PC-9 (cell line): ENCODE results near the gene CSNK1D. TPM values are rescaled to one million over a fixed set of nuclear protein-coding genes. Genes with fewer than 3 reads are reported as not detected.

Experiments
- BruUV-seq: library from RNA; stranded (reverse); fragments of 400-500 nt; replicated peaks from 2 replicates; lab custom pipeline; 2021; lab: Mats Ljungman, UMichigan
- CTCF ChIA-PET: fragments of 300-600 bp; sonication (Branson Sonifier 250); formaldehyde crosslinking; loops from one replicate; lab custom pipeline; 2022; ENCODE audit warnings: antibody characterized with exemption; lab: Charles Lee
- POLR2A ChIA-PET: fragments of 300-600 bp; sonication (Branson Sonifier 250); formaldehyde crosslinking; loops from one replicate; lab custom pipeline; 2022; ENCODE audit warnings: antibody characterized with exemption; ENCODE audit not compliant: unreplicated experiment; lab: Charles Lee
- DNase-seq, 2 experiments: peaks; one replicate each; pipeline versions ENCODE4 v3.0.0 to v3.0.0-alpha.2; 2015 to 2022; ENCODE audit warnings: mixed read lengths in 1 of 2
- H2AFZ ChIP-seq: fragments of 200-600 bp; sonication (generic); 2 replicates; pipeline ENCODE4 v1.8.1; 2017; ENCODE audit warnings: antibody characterized with exemption
- H3F3A ChIP-seq: fragments of 200-600 bp; sonication (generic); 2 replicates; pipeline ENCODE4 v1.8.1; 2017; ENCODE audit warnings: antibody characterized with exemption, mild to moderate bottlenecking, low read depth; ENCODE audit not compliant: insufficient read depth
- H3K27ac ChIP-seq: fragments of 200-600 bp; sonication (generic); 2 replicates; pipeline ENCODE4 v1.6.1; 2016; ENCODE audit warnings: mixed run types
- H3K27me3 ChIP-seq: fragments of 200-600 bp; sonication (generic); 2 replicates; pipeline ENCODE4 v1.6.1; 2016; ENCODE audit warnings: low read depth, mixed run types; ENCODE audit not compliant: insufficient read depth
- H3K36me3 ChIP-seq: fragments of 200-600 bp; sonication (generic); 2 replicates; pipeline ENCODE4 v1.6.1; 2016; ENCODE audit warnings: low read depth, mixed run types
- H3K4me1 ChIP-seq: fragments of 200-600 bp; sonication (generic); replicated peaks from 2 replicates; pipeline ENCODE4 v1.6.1; 2016; ENCODE audit warnings: mixed run types; ENCODE audit not compliant: insufficient read depth
- H3K4me2 ChIP-seq: fragments of 200-600 bp; sonication (generic); 2 replicates; pipeline ENCODE4 v1.6.1; 2017; ENCODE audit warnings: mixed run types
- H3K4me3 ChIP-seq: fragments of 200-600 bp; sonication (generic); 2 replicates; pipeline ENCODE4 v1.6.1; 2016; ENCODE audit warnings: mixed run types
- H3K79me2 ChIP-seq: fragments of 200-600 bp; sonication (generic); 2 replicates; pipeline ENCODE4 v1.6.1; 2017; ENCODE audit warnings: low read depth, mixed run types
- H3K9me2 ChIP-seq: fragments of 200-600 bp; sonication (generic); 2 replicates; pipeline ENCODE4 v1.8.1; 2017; ENCODE audit warnings: mild to moderate bottlenecking; ENCODE audit not compliant: insufficient read depth
- H3K9me3 ChIP-seq: fragments of 200-600 bp; sonication (generic); 2 replicates; pipeline ENCODE4 v1.8.1; 2016; ENCODE audit warnings: low read depth; ENCODE audit not compliant: insufficient read depth
- H4K20me1 ChIP-seq: fragments of 200-600 bp; sonication (generic); 2 replicates; pipeline ENCODE4 v1.8.1; 2017; ENCODE audit not compliant: insufficient read depth
- EZH2 ChIP-seq: fragments of 200-600 bp; sonication (generic); IDR thresholded peaks from 2 replicates; pipeline ENCODE4 v1.8.0; 2017; ENCODE audit warnings: antibody characterized with exemption, low read depth
- intact Hi-C: fragments of 100-400 bp; cut with micrococcal nuclease; formaldehyde crosslinking; loops from one replicate; pipeline ENCODE4 v1.10.0; 2022; ENCODE audit not compliant: unreplicated experiment
- total RNA-seq: library from RNA; stranded (reverse); gene quantifications from 2 replicates; pipeline ENCODE4 v1.2.3, GENCODE V29; 2021
- TF ChIP-seq, protein P1 (sequence below): fragments of 200-600 bp; sonication (generic); conservative IDR thresholded peaks from 2 replicates; pipeline ENCODE4 v1.6.1; 2017; ENCODE audit warnings: mixed run types, antibody characterized with exemption, mild to moderate bottlenecking, moderate library complexity

The CSNK1D gene
- total RNA-seq, 1 experiment from 2014 or later, result 181 TPM

GRCh38 chr17:82302991-82303943, 29.8 kb upstream of the CSNK1D start:
- Histone ChIP-seq H3K9me2 (no peaks in the 10 kb centered on the region), H2AFZ (no peak overlapping the region), H3K4me3 (no peak overlapping the region), H3K79me2 (no peaks in the 10 kb centered on the region), H3K27me3 (no peaks in the 10 kb centered on the region; the same call in 1 of the 2 replicates), H3K4me1 (peaks cover 7% of the 10 kb centered on the region; the same call in 1 of the 2 replicates), H3K27ac (no peak overlapping the region), H3F3A (peaks cover 4% of the 10 kb centered on the region; the same call in 1 of the 2 replicates), H3K36me3 (no peaks in the 10 kb centered on the region), H4K20me1 (no peaks in the 10 kb centered on the region), H3K4me2 (no peak overlapping the region), H3K9me3 (no peaks in the 10 kb centered on the region)
- no TSS peak for BruUV-seq
- no peak for TF ChIP-seq EZH2
- TF ChIP-seq, protein P1, sequence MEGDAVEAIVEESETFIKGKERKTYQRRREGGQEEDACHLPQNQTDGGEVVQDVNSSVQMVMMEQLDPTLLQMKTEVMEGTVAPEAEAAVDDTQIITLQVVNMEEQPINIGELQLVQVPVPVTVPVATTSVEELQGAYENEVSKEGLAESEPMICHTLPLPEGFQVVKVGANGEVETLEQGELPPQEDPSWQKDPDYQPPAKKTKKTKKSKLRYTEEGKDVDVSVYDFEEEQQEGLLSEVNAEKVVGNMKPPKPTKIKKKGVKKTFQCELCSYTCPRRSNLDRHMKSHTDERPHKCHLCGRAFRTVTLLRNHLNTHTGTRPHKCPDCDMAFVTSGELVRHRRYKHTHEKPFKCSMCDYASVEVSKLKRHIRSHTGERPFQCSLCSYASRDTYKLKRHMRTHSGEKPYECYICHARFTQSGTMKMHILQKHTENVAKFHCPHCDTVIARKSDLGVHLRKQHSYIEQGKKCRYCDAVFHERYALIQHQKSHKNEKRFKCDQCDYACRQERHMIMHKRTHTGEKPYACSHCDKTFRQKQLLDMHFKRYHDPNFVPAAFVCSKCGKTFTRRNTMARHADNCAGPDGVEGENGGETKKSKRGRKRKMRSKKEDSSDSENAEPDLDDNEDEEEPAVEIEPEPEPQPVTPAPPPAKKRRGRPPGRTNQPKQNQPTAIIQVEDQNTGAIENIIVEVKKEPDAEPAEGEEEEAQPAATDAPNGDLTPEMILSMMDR, result no peak
- no peak for DNase-seq
- intact Hi-C loops, result no loop called here
- ChIA-PET POLR2A (interaction anchor here (0.6 kb wide), 1 partner anchor 47 kb away, joined by 3 read pairs; no protein-coding TSS in a partner anchor), CTCF (no interaction called here)

GRCh38 chr17:82302568-82302963, 29.1 kb upstream of the CSNK1D start:
- Histone ChIP-seq H3F3A (peaks cover 11% of the 10 kb centered on the region; the same call in 1 of the 2 replicates), H3K27me3 (no peaks in the 10 kb centered on the region), H3K9me3 (no peaks in the 10 kb centered on the region), H3K4me3 (no peak overlapping the region), H3K9me2 (no peaks in the 10 kb centered on the region), H3K79me2 (no peaks in the 10 kb centered on the region), H3K36me3 (no peaks in the 10 kb centered on the region), H4K20me1 (no peaks in the 10 kb centered on the region), H3K4me1 (peaks cover 8% of the 10 kb centered on the region; the same call in 1 of the 2 replicates), H2AFZ (no peak overlapping the region), H3K27ac (no peak overlapping the region), H3K4me2 (no peak overlapping the region)
- DNase-seq, result no peak
- CTCF ChIA-PET, result no interaction called here
- intact Hi-C loops, result no loop called here
- POLR2A ChIA-PET, result no interaction called here
- BruUV-seq, result no TSS peak
- TF ChIP-seq, protein P1, result no peak
- no peak for TF ChIP-seq EZH2

DNA sequence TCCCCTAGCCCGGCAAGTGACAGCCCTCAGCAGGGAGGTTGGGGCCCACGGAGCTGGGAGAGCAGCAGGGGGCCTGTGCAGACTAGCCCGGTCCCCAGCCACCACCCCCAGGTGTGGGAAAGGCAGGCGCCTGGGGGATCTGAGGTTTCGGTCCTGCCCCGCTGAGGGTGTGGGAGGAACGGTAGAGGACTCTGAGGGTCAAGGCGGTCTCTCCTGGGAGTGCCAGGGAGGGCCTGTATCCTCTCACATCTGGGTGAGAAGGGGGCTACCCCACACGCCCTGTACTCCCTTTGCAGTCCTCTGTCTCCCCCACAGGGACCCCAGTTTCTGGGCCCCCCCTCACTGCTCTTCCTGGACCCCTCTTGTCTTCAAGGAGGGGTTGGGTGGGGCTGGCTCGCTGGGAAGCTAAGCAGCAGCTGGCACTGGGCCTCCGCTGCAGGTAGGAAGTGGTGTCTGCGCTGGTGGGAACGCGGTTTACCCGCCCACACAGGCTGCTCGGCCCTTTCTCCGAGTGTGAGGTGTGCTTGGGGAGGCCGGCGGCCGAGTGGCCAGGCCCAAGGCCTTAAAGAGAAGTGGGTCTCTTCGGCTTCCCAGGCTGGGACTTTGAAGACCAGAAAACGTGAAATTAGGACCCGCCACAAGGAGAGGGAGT, 28.5 kb upstream of the CSNK1D start:
- TF ChIP-seq, protein P1, result no peak
- TF ChIP-seq EZH2, result no peak
- Histone ChIP-seq H3K36me3 (no peaks in the 10 kb centered on the region), H3K79me2 (no peaks in the 10 kb centered on the region), H2AFZ (no peak overlapping the region), H3K27me3 (no peaks in the 10 kb centered on the region), H3F3A (peaks cover 16% of the 10 kb centered on the region), H3K4me3 (no peak overlapping the region), H3K27ac (no peak overlapping the region), H3K9me2 (no peaks in the 10 kb centered on the region), H3K4me2 (no peak overlapping the region), H3K9me3 (no peaks in the 10 kb centered on the region), H4K20me1 (no peaks in the 10 kb centered on the region), H3K4me1 (peaks cover 12% of the 10 kb centered on the region)
- no TSS peak for BruUV-seq
- ChIA-PET POLR2A (no interaction called here), CTCF (no interaction called here)
- intact Hi-C loops, result no loop called here
- no peak for DNase-seq
